MCF 10A (cell line): ENCODE data around the gene SAP30BP. TPM values are rescaled to one million over a fixed set of nuclear protein-coding genes. Genes with fewer than 3 reads are reported as not detected.

ENCODE experiments used
- BruUV-seq: library from RNA; stranded (reverse); fragments of 400-500 nt; replicated peaks from 2 replicates; lab custom pipeline; 2021; lab: Mats Ljungman, UMichigan
- CTCF ChIA-PET: fragments of 300-600 bp; sonication (Branson Sonifier 250); formaldehyde crosslinking; extraction: SDS; loops from one replicate; lab custom pipeline; 2021; ENCODE audit warnings: antibody characterized with exemption, inconsistent platforms; lab: Yijun Ruan, JAX
- POLR2A ChIA-PET: fragments of 300-600, 350-650 bp; sonication (Branson Sonifier 250); formaldehyde crosslinking; extraction: SDS; loops from one replicate; lab custom pipeline; 2020; ENCODE audit warnings: antibody characterized with exemption, inconsistent platforms; lab: Yijun Ruan, JAX
- DNase-seq: peaks from one replicate; pipeline ENCODE4 v3.0.0-alpha.2; 2018; ENCODE audit not compliant: unreplicated experiment
- H3K27ac Mint-ChIP-seq: one replicate; pipeline ENCODE4 v1.8.0; 2022; ENCODE audit warnings: mild to moderate bottlenecking, low read depth, mixed read lengths; ENCODE audit not compliant: unreplicated experiment
- H3K27me3 Mint-ChIP-seq: one replicate; pipeline ENCODE4 v1.8.0; 2022; ENCODE audit warnings: mixed read lengths; ENCODE audit not compliant: insufficient read depth, unreplicated experiment
- H3K36me3 Mint-ChIP-seq: one replicate; pipeline ENCODE4 v1.8.0; 2022; ENCODE audit warnings: mild to moderate bottlenecking, moderate library complexity, mixed read lengths; ENCODE audit not compliant: insufficient read depth, unreplicated experiment
- H3K4me1 Mint-ChIP-seq: one replicate; pipeline ENCODE4 v1.8.0; 2022; ENCODE audit warnings: mixed read lengths; ENCODE audit not compliant: insufficient read depth, unreplicated experiment
- H3K4me3 Mint-ChIP-seq: one replicate; pipeline ENCODE4 v1.8.0; 2022; ENCODE audit warnings: mild to moderate bottlenecking, moderate library complexity, mixed read lengths; ENCODE audit not compliant: unreplicated experiment
- H3K9me3 Mint-ChIP-seq: one replicate; pipeline ENCODE4 v1.8.0; 2022; ENCODE audit warnings: mixed read lengths; ENCODE audit not compliant: unreplicated experiment
- CTCF ChIP-seq: fragments of 200-600 bp; IDR thresholded peaks from one replicate; pipeline ENCODE4 v1.8.0; 2022; ENCODE audit warnings: antibody characterized with exemption, mild to moderate bottlenecking; ENCODE audit not compliant: unreplicated experiment
- intact Hi-C: fragments of 100-400 bp; cut with micrococcal nuclease; formaldehyde crosslinking; loops from 2 replicates; pipeline ENCODE4 v1.14.1; 2022
- total RNA-seq: library from RNA; stranded (reverse); gene quantifications from 2 replicates; pipeline ENCODE4 v1.2.3, GENCODE V29; 2022

Gene SAP30BP
- total RNA-seq, 1 experiment from 2014 or later = 123 TPM

- Mint-ChIP-seq H3K27ac (peak overlapping the region; percentile 78), H3K9me3 (no peaks in the 10 kb centered on the region), H3K4me3 (peak overlapping the region; percentile 87), H3K36me3 (peaks cover 67% of the 10 kb centered on the region), H3K4me1 (peaks cover 6% of the 10 kb centered on the region), H3K27me3 (no peaks in the 10 kb centered on the region)
- ChIA-PET POLR2A (interaction anchor here (1.1 to 28.4 kb wide), 11 partner anchors 9 to 61 kb away, joined by 4 to 748 read pairs (median 16); partner anchors contain the start of genes RECQL5, SAP30BP and UNK), CTCF (interaction anchor here (0.5 to 5.2 kb wide), 8 partner anchors 25 to 262 kb away, joined by 3 to 59 read pairs (median 4); no protein-coding TSS in a partner anchor)
- no peak for TF ChIP-seq CTCF
- intact Hi-C loops = loop anchor here (1.0 kb wide), 3 partner anchors 16 to 48 kb away; no protein-coding TSS in a partner anchor
- peak; percentile 49 for DNase-seq
- no TSS peak for BruUV-seq
Observed at GRCh38 chr17:75723171-75723930, 56.2 kb downstream of the SAP30BP start.

GRCh38 chr17:75724016-75725003, 57.2 kb downstream of the SAP30BP start:
- H3K27ac Mint-ChIP-seq = peak overlapping the region; percentile 78
- DNase-seq = no peak
- ChIA-PET CTCF (interaction anchor here (0.5 to 1.4 kb wide), 8 partner anchors 24 to 124 kb away, joined by 3 to 8 read pairs (median 4); no protein-coding TSS in a partner anchor), POLR2A (interaction anchor here (1.4 to 28.4 kb wide), 8 partner anchors 8 to 57 kb away, joined by 4 to 748 read pairs (median 12); partner anchors contain the start of genes RECQL5 and SAP30BP)
- TF ChIP-seq CTCF = no peak
- no peaks in the 10 kb centered on the region for H3K9me3 Mint-ChIP-seq
- no peaks in the 10 kb centered on the region for H3K27me3 Mint-ChIP-seq
- H3K4me3 Mint-ChIP-seq = peak overlapping the region; percentile 87
- intact Hi-C loops = no loop called here
- peaks cover 6% of the 10 kb centered on the region for H3K4me1 Mint-ChIP-seq
- peaks cover 76% of the 10 kb centered on the region for H3K36me3 Mint-ChIP-seq
- no TSS peak for BruUV-seq

GRCh38 chr17:75725504-75725903, 58.4 kb downstream of the SAP30BP start:
- H3K4me3 Mint-ChIP-seq = no peak overlapping the region
- no peaks in the 10 kb centered on the region for H3K9me3 Mint-ChIP-seq
- ChIA-PET POLR2A (interaction anchor here (1.2 to 28.4 kb wide), 3 partner anchors 12 to 59 kb away, joined by 4 to 748 read pairs (median 18); partner anchors contain the start of genes RECQL5 and SAP30BP), CTCF (interaction anchor here (0.6 to 1.4 kb wide), 6 partner anchors 22 to 54 kb away, joined by 3 to 8 read pairs (median 4); no protein-coding TSS in a partner anchor)
- intact Hi-C loops = no loop called here
- H3K4me1 Mint-ChIP-seq = peaks cover 6% of the 10 kb centered on the region
- DNase-seq = no peak
- no TSS peak for BruUV-seq
- TF ChIP-seq CTCF = no peak
- no peaks in the 10 kb centered on the region for H3K27me3 Mint-ChIP-seq
- H3K36me3 Mint-ChIP-seq = peaks cover 85% of the 10 kb centered on the region
- H3K27ac Mint-ChIP-seq = no peak overlapping the region
